Measurements from ENCODE around the gene IKBKE.

DNA sequence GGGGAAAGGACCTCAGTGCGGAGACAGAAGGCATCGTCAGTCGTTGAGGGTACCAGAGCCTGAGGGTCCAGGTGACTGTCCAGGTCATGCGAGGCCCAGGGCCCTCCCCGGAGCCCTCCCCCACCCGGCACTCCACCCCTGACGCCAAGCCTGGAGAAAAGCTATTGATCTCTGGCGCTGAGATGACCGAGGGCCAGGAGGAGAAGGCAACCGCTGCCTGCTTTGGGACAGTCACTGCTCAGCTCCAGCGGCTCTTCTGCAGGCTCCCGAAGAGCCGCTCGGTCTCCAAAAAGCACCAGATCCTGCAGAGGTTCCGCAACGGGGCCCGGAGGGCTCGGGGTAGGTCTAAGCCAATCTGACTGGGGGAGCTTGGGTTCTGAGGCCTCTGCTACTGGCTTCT lies 47.9 kb downstream of the IKBKE start:
- TF ChIP-seq EP300 (IDR thresholded peaks at IDR 0.05) (no peak), USF2 (IDR thresholded peaks at IDR 0.05) (no peak), TFCP2L1 (CRISPR knock-in tag; IDR thresholded peaks at IDR 0.05) (no peak), NR3C1 (IDR thresholded peaks at IDR 0.05) (no peak), POLR2A (IDR thresholded peaks at IDR 0.05; ENCODE audit: low read length) (no peak), NFE2L2 (conservative IDR thresholded peaks at IDR 0.05; ENCODE audit: low read length) (no peak)
- TF ChIP-seq, protein P1, sequence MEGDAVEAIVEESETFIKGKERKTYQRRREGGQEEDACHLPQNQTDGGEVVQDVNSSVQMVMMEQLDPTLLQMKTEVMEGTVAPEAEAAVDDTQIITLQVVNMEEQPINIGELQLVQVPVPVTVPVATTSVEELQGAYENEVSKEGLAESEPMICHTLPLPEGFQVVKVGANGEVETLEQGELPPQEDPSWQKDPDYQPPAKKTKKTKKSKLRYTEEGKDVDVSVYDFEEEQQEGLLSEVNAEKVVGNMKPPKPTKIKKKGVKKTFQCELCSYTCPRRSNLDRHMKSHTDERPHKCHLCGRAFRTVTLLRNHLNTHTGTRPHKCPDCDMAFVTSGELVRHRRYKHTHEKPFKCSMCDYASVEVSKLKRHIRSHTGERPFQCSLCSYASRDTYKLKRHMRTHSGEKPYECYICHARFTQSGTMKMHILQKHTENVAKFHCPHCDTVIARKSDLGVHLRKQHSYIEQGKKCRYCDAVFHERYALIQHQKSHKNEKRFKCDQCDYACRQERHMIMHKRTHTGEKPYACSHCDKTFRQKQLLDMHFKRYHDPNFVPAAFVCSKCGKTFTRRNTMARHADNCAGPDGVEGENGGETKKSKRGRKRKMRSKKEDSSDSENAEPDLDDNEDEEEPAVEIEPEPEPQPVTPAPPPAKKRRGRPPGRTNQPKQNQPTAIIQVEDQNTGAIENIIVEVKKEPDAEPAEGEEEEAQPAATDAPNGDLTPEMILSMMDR (IDR thresholded peaks at IDR 0.05), result no peak
- TF ChIP-seq, protein P2, sequence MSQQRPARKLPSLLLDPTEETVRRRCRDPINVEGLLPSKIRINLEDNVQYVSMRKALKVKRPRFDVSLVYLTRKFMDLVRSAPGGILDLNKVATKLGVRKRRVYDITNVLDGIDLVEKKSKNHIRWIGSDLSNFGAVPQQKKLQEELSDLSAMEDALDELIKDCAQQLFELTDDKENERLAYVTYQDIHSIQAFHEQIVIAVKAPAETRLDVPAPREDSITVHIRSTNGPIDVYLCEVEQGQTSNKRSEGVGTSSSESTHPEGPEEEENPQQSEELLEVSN (IDR thresholded peaks at IDR 0.05; ENCODE audit: borderline replicate concordance, low read depth), result no peak
